Loucy (cell line): ENCODE data around the gene POLR3C.

Source experiments
- H2AFZ ChIP-seq: fragments of 200-600 bp; sonication (generic); 2 replicates; pipeline ENCODE4 v1.6.0; 2016; ENCODE audit warnings: antibody characterized with exemption, mild to moderate bottlenecking, low read length, moderate library complexity
- H3F3A ChIP-seq: fragments of 200-600 bp; 2 replicates; pipeline ENCODE4 v1.6.0; 2016; ENCODE audit warnings: antibody characterized with exemption, low read depth, mild to moderate bottlenecking
- H3K27me3 ChIP-seq: fragments of 200-600 bp; sonication (generic); 2 replicates; pipeline ENCODE4 v1.6.1; 2014; ENCODE audit warnings: low read length, mild to moderate bottlenecking; ENCODE audit not compliant: insufficient read depth, poor library complexity, severe bottlenecking
- H3K36me3 ChIP-seq: fragments of 200-600 bp; sonication (generic); 2 replicates; pipeline ENCODE4 v1.6.1; 2016; ENCODE audit warnings: low read length; ENCODE audit not compliant: insufficient read depth
- H3K4me1 ChIP-seq: fragments of 200-600 bp; sonication (generic); 2 replicates; pipeline ENCODE4 v1.5.1; 2014; ENCODE audit warnings: low read length, mild to moderate bottlenecking; ENCODE audit not compliant: insufficient read depth, poor library complexity, severe bottlenecking
- H3K4me2 ChIP-seq: fragments of 200-600 bp; sonication (generic); 2 replicates; pipeline ENCODE4 v1.6.0; 2014; ENCODE audit warnings: antibody characterized with exemption, low read length, low read depth, mild to moderate bottlenecking; ENCODE audit not compliant: poor library complexity, severe bottlenecking
- H3K4me3 ChIP-seq: fragments of 200-600 bp; sonication (generic); 2 replicates; pipeline ENCODE4 v1.5.1; 2014; ENCODE audit warnings: low read length, mild to moderate bottlenecking, mixed read lengths; ENCODE audit not compliant: poor library complexity, severe bottlenecking
- H3K79me2 ChIP-seq: fragments of 200-600 bp; sonication (generic); 2 replicates; pipeline ENCODE4 v1.6.1; 2014; ENCODE audit warnings: low read length; ENCODE audit not compliant: insufficient read depth
- H3K9ac ChIP-seq: fragments of 200-600 bp; sonication (generic); 2 replicates; pipeline ENCODE4 v1.6.0; 2014; ENCODE audit warnings: mild to moderate bottlenecking, low read depth, low read length, moderate library complexity; ENCODE audit not compliant: poor library complexity, severe bottlenecking
- H3K9me2 ChIP-seq: fragments of 200-600 bp; sonication (generic); replicated peaks from 2 replicates; pipeline ENCODE4 v1.6.1; 2016; ENCODE audit warnings: low read depth, low read length, mixed read lengths
- H3K9me3 ChIP-seq: fragments of 200-600 bp; sonication (generic); 2 replicates; pipeline ENCODE4 v1.6.1; 2014; ENCODE audit warnings: mild to moderate bottlenecking, antibody characterized with exemption, low read length, low read depth; ENCODE audit not compliant: insufficient read depth
- H4K20me1 ChIP-seq: fragments of 200-600 bp; sonication (generic); 2 replicates; pipeline ENCODE4 v1.6.0; 2014; ENCODE audit warnings: antibody characterized with exemption, low read length, mild to moderate bottlenecking; ENCODE audit not compliant: insufficient read depth, poor library complexity, severe bottlenecking
- CTCF ChIP-seq: fragments of 200-600 bp; sonication (generic); conservative IDR thresholded peaks from 2 replicates; pipeline ENCODE4 v1.5.1; 2014; ENCODE audit warnings: mild to moderate bottlenecking, antibody characterized with exemption, low read length
- EZH2phosphoT487 ChIP-seq: fragments of 200-600 bp; IDR thresholded peaks from 2 replicates; pipeline ENCODE4 v1.6.1; 2018; ENCODE audit warnings: antibody characterized with exemption, mild to moderate bottlenecking, moderate library complexity, borderline replicate concordance

Gene POLR3C

DNA sequence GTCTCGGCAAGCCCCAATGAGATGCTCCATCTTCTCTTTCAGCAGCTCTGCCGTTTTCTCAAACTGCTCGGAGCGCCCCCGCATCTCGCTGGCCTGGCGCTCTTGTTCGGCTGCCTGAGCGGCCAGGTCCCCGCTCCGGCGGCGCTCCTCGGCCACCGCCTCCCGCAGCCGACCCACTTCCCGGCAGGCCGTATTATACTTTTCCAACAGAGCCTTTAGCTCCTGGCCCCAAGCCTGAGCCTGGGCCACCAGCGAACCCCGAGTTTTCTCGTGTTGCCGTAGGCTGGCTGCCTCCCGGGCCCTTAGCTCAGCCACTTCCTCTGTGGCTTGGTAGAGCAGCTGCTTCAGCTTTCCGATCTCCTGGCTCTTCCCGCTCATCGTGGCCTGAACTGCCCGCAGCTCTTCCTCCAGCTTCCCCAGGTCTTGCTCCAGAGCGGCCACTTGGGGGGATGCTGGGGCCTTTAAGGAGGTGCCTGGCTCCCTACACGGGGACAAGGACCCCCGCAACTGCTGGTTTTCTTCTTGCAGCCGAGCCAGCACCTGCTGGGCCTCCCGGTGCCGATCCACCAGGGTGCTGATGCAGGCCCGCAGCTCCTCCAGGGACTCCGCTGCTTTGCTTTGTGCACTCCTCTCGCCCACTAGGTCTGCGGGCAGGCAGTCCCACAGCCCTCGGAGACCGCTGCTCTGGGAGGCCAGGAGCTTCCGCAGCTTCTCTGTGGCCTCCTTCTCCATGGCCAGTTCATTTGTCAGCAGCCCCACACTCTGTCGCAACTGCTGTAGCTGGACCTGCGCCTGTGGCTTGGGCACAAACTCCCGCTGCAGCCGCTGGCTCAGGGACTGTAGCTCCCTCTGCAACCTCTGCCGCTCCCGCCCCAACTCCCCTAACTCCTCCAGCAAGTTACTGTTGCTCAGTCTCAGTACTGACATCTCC is 48.3 kb downstream of the POLR3C start:
- H3F3A ChIP-seq: no peaks in the 10 kb centered on the region
- H2AFZ ChIP-seq: no peak overlapping the region; the same call in 1 of the 2 replicates
- H3K79me2 ChIP-seq: no peaks in the 10 kb centered on the region
- H3K4me2 ChIP-seq: no peak overlapping the region
- no peaks in the 10 kb centered on the region for H3K4me1 ChIP-seq
- no peaks in the 10 kb centered on the region for H3K27me3 ChIP-seq
- no peaks in the 10 kb centered on the region for H3K9me3 ChIP-seq
- no peak overlapping the region for H3K9ac ChIP-seq
- no peaks in the 10 kb centered on the region for H4K20me1 ChIP-seq
- TF ChIP-seq CTCF: no peak
- no peak for TF ChIP-seq EZH2phosphoT487
- peak overlapping the region; percentile 5 for H3K4me3 ChIP-seq
- no peaks in the 10 kb centered on the region for H3K9me2 ChIP-seq
- H3K36me3 ChIP-seq: no peaks in the 10 kb centered on the region

DNA sequence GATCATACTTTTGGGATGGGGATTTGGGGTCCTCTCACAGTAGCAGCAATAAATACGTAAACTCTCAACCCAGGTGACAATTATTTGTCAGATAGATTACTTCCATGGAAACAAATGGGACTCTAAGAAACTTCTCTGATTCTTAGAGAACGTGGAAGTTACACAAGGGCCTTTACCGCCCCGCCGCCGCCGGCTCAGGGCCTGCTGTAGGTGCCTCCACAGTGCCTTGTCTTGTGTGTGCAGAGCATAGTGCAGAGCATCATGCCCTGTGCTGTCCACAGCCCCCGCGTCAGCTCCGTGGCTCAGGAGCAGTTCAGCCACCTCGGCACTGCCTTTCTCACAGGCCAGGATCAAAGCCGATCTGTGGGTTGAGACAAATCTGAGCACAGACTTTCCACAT is 50.6 kb downstream of the POLR3C start:
- Histone ChIP-seq H3K4me1 (no peaks in the 10 kb centered on the region), H3K36me3 (no peaks in the 10 kb centered on the region), H3K9me2 (no peaks in the 10 kb centered on the region), H3K9me3 (no peaks in the 10 kb centered on the region), H3F3A (no peaks in the 10 kb centered on the region), H3K4me2 (no peak overlapping the region), H4K20me1 (no peaks in the 10 kb centered on the region), H3K27me3 (no peaks in the 10 kb centered on the region), H3K9ac (no peak overlapping the region), H3K4me3 (no peak overlapping the region), H3K79me2 (no peaks in the 10 kb centered on the region), H2AFZ (no peak overlapping the region)
- TF ChIP-seq CTCF (no peak), EZH2phosphoT487 (no peak)

GRCh38 chr1:145877923-145878486 is 54.0 kb downstream of the POLR3C start:
- Histone ChIP-seq H2AFZ (no peak overlapping the region; the same call in 1 of the 2 replicates), H3K9me3 (no peaks in the 10 kb centered on the region)

More at GRCh38 chr1:145877923-145878486, 54.0 kb downstream of the POLR3C start:
- H3K27me3 ChIP-seq: no peaks in the 10 kb centered on the region
- no peaks in the 10 kb centered on the region for H3K9me2 ChIP-seq
- TF ChIP-seq EZH2phosphoT487 (no peak), CTCF (no peak)
- no peaks in the 10 kb centered on the region for H3F3A ChIP-seq
- H3K9ac ChIP-seq: no peak overlapping the region
- H3K4me1 ChIP-seq: no peaks in the 10 kb centered on the region
- H3K4me3 ChIP-seq: no peak overlapping the region
- H4K20me1 ChIP-seq: no peaks in the 10 kb centered on the region
- no peaks in the 10 kb centered on the region for H3K36me3 ChIP-seq
- H3K79me2 ChIP-seq: no peaks in the 10 kb centered on the region
- no peak overlapping the region for H3K4me2 ChIP-seq
